ENCODE data around the gene MXRA8. TPM values are rescaled to one million over a fixed set of nuclear protein-coding genes. Genes with fewer than 3 reads are reported as not detected.

Gene MXRA8
- total RNA-seq, 1 experiment from 2014 or later: 25.3 TPM

- peaks cover 78% of the 10 kb centered on the region for H3K79me2 ChIP-seq (ENCODE audit: low read length)
- H2AFZ ChIP-seq (ENCODE audit: low read length): no peak overlapping the region
- no peaks in the 10 kb centered on the region for H3K27me3 ChIP-seq (ENCODE audit: low read length)
- POLR2A ChIA-PET (ENCODE audit: unreplicated experiment): interaction anchor here (0.5 kb wide), 1 partner anchor 20 kb away, joined by 9 read pairs; no protein-coding TSS in a partner anchor
- peaks cover 45% of the 10 kb centered on the region for H3K4me1 ChIP-seq (ENCODE audit: insufficient read depth, low read length)
- no peaks in the 10 kb centered on the region for H4K20me1 ChIP-seq (ENCODE audit: low read length)
- no peak for TF ChIP-seq EZH2phosphoT487 (IDR thresholded peaks at IDR 0.05; ENCODE audit: borderline replicate concordance, low read length)
- TF ChIP-seq CTCF (conservative IDR thresholded peaks at IDR 0.05; ENCODE audit: low read depth, low read length): no peak
- no peak for TF ChIP-seq EZH2 (IDR thresholded peaks at IDR 0.05; ENCODE audit: low read length, unreplicated experiment)
- peaks cover 33% of the 10 kb centered on the region for H3K36me3 ChIP-seq (ENCODE audit: low read depth, low read length)
- H3K9ac ChIP-seq (ENCODE audit: low read length): peak overlapping the region; percentile 93
- DNase-seq (peak; percentile 64), ATAC-seq (peak; percentile 11)
- no peaks in the 10 kb centered on the region for H3F3A ChIP-seq (ENCODE audit: low read length, unreplicated experiment)
- H3K9me2 ChIP-seq (replicated peaks; ENCODE audit: low read length): no peaks in the 10 kb centered on the region
- peak overlapping the region; percentile 59 for H3K4me3 ChIP-seq (ENCODE audit: low read length)
- CTCF ChIA-PET: interaction anchor here (0.6 kb wide), 1 partner anchor 19 kb away, joined by 4 read pairs; no protein-coding TSS in a partner anchor
- H3K4me2 ChIP-seq (ENCODE audit: low read length): peak overlapping the region; percentile 98
- no TSS peak for BruUV-seq (replicated peaks)
- peak overlapping the region; percentile 97 for H3K27ac ChIP-seq (ENCODE audit: low read length)
- H3K9me3 ChIP-seq (ENCODE audit: low read length): no peaks in the 10 kb centered on the region
- intact Hi-C loops (cut with micrococcal nuclease): loop anchor here (1.0 to 2.0 kb wide), 4 partner anchors 13 to 31 kb away; partner anchors contain the start of genes AURKAIP1 and TAS1R3
Observed at GRCh38 chr1:1343811-1344421, 14.4 kb downstream of the MXRA8 start.

GRCh38 chr1:1342584-1343115 is 15.7 kb downstream of the MXRA8 start:
- Histone ChIP-seq H3K9me2 (replicated peaks; ENCODE audit: low read length) (no peaks in the 10 kb centered on the region), H3K27me3 (ENCODE audit: low read length) (no peaks in the 10 kb centered on the region), H3K36me3 (ENCODE audit: low read depth, low read length) (peaks cover 41% of the 10 kb centered on the region), H2AFZ (ENCODE audit: low read length) (no peak overlapping the region), H3F3A (ENCODE audit: low read length, unreplicated experiment) (no peaks in the 10 kb centered on the region), H4K20me1 (ENCODE audit: low read length) (no peaks in the 10 kb centered on the region), H3K9ac (ENCODE audit: low read length) (no peak overlapping the region), H3K27ac (ENCODE audit: low read length) (no peak overlapping the region), H3K4me3 (ENCODE audit: low read length) (no peak overlapping the region), H3K9me3 (ENCODE audit: low read length) (no peaks in the 10 kb centered on the region), H3K79me2 (ENCODE audit: low read length) (peaks cover 66% of the 10 kb centered on the region), H3K4me1 (ENCODE audit: insufficient read depth, low read length) (peaks cover 45% of the 10 kb centered on the region), H3K4me2 (ENCODE audit: low read length) (no peak overlapping the region)
- TF ChIP-seq EZH2 (IDR thresholded peaks at IDR 0.05; ENCODE audit: low read length, unreplicated experiment): no peak
- TF ChIP-seq CTCF (conservative IDR thresholded peaks at IDR 0.05; ENCODE audit: low read depth, low read length): no peak
- no peak for TF ChIP-seq EZH2phosphoT487 (IDR thresholded peaks at IDR 0.05; ENCODE audit: borderline replicate concordance, low read length)
- no TSS peak for BruUV-seq (replicated peaks)
- DNase-seq (no peak), ATAC-seq (no peak)
- intact Hi-C loops (cut with micrococcal nuclease): no loop called here
- ChIA-PET POLR2A (ENCODE audit: unreplicated experiment) (no interaction called here), CTCF (no interaction called here)

- H3K79me2 ChIP-seq (ENCODE audit: low read length): peaks cover 60% of the 10 kb centered on the region
- no peaks in the 10 kb centered on the region for H3F3A ChIP-seq (ENCODE audit: low read length, unreplicated experiment)
- no TSS peak for BruUV-seq (replicated peaks)
- ChIA-PET POLR2A (ENCODE audit: unreplicated experiment) (no interaction called here), CTCF (no interaction called here)
- H3K9ac ChIP-seq (ENCODE audit: low read length): no peak overlapping the region
- DNase-seq: no peak
- no peak for TF ChIP-seq EZH2phosphoT487 (IDR thresholded peaks at IDR 0.05; ENCODE audit: borderline replicate concordance, low read length)
- no peak for TF ChIP-seq EZH2 (IDR thresholded peaks at IDR 0.05; ENCODE audit: low read length, unreplicated experiment)
- TF ChIP-seq CTCF (conservative IDR thresholded peaks at IDR 0.05; ENCODE audit: low read depth, low read length): no peak
- no peak overlapping the region for H3K27ac ChIP-seq (ENCODE audit: low read length)
- no peaks in the 10 kb centered on the region for H3K9me3 ChIP-seq (ENCODE audit: low read length)
- H3K27me3 ChIP-seq (ENCODE audit: low read length): no peaks in the 10 kb centered on the region
- no peak overlapping the region for H2AFZ ChIP-seq (ENCODE audit: low read length)
- no peak for ATAC-seq
- H3K4me3 ChIP-seq (ENCODE audit: low read length): no peak overlapping the region
- intact Hi-C loops (cut with micrococcal nuclease): no loop called here
- peaks cover 39% of the 10 kb centered on the region for H3K4me1 ChIP-seq (ENCODE audit: insufficient read depth, low read length)
- no peak overlapping the region for H3K4me2 ChIP-seq (ENCODE audit: low read length)
- peaks cover 5% of the 10 kb centered on the region; the same call in 1 of the 2 replicates for H4K20me1 ChIP-seq (ENCODE audit: low read length)
- H3K36me3 ChIP-seq (ENCODE audit: low read depth, low read length): peaks cover 46% of the 10 kb centered on the region
- H3K9me2 ChIP-seq (replicated peaks; ENCODE audit: low read length): no peaks in the 10 kb centered on the region
Observed at GRCh38 chr1:1342061-1342562, 16.2 kb downstream of the MXRA8 start.

All from PC-3 (cell line).